PC-9 (cell line): ENCODE measurements around the gene HDAC5.

Experiments used
- EZH2 ChIP-seq: fragments of 200-600 bp; sonication (generic); IDR thresholded peaks from 2 replicates; pipeline ENCODE4 v1.8.0; 2017; ENCODE audit warnings: antibody characterized with exemption, low read depth
- TF ChIP-seq, protein P1 (sequence below): fragments of 200-600 bp; sonication (generic); conservative IDR thresholded peaks from 2 replicates; pipeline ENCODE4 v1.6.1; 2017; ENCODE audit warnings: mixed run types, antibody characterized with exemption, mild to moderate bottlenecking, moderate library complexity

DNA sequence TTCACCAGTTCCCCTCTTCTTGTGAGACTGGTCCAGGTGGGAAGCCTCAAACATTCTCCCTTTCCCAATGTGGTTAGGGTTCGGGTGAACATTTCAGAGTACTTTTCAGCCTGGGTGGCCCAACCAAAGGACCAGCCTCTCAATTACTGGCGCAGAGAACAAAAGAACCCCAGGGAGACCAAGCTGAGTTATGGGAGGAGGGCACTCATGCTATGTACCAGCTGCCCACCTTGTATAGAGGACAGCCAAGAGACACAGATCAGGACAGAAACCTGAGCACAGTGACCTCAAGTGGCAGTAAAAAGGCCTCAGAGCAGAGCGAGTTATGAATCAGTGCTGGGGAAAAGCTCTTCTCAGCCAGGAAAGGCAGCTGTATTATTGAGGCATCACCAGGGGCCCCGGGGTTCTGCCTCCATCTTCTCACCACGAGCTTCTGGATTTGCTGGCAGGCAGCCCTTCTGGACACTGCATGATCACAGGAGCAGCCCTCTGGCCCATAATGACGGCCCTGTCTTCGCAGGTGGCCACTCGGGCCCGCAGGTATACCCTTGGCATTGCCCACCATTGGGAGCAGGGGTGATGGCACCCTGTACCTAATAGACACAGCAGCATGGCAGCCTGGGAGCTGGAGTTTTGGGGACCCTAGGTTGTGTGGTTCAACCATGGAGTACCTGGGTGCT is 49.1 kb downstream of the HDAC5 start:
- TF ChIP-seq EZH2, result no peak
- TF ChIP-seq, protein P1, sequence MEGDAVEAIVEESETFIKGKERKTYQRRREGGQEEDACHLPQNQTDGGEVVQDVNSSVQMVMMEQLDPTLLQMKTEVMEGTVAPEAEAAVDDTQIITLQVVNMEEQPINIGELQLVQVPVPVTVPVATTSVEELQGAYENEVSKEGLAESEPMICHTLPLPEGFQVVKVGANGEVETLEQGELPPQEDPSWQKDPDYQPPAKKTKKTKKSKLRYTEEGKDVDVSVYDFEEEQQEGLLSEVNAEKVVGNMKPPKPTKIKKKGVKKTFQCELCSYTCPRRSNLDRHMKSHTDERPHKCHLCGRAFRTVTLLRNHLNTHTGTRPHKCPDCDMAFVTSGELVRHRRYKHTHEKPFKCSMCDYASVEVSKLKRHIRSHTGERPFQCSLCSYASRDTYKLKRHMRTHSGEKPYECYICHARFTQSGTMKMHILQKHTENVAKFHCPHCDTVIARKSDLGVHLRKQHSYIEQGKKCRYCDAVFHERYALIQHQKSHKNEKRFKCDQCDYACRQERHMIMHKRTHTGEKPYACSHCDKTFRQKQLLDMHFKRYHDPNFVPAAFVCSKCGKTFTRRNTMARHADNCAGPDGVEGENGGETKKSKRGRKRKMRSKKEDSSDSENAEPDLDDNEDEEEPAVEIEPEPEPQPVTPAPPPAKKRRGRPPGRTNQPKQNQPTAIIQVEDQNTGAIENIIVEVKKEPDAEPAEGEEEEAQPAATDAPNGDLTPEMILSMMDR, result no peak
